BLaER1 treated with 17β-estradiol and CSF1 and Interleukin-3, amounts not matched to agents 10 nM and 100 nM (cell line): ENCODE results near the gene FCRL2.

Experiments used
- H3K27ac ChIP-seq, 11 experiments: shearing (Covaris generic); formaldehyde crosslinking; 2 replicates each; pipeline ENCODE4 v1.8.1; 2022
- H3K27me3 ChIP-seq, 11 experiments: shearing (Covaris generic); formaldehyde crosslinking; 2 replicates each; pipeline ENCODE4 v1.8.1; 2022
- H3K36me3 ChIP-seq, 11 experiments: shearing (Covaris generic); formaldehyde crosslinking; 2 replicates each; pipeline ENCODE4 v1.8.1; 2022
- H3K4me1 ChIP-seq, 10 experiments: shearing (Covaris generic); formaldehyde crosslinking; 2 replicates each; pipeline ENCODE4 v1.8.1; 2022
- H3K4me2 ChIP-seq, 11 experiments: shearing (Covaris generic); formaldehyde crosslinking; 2 replicates each; pipeline ENCODE4 v1.8.1; 2022
- H3K4me3 ChIP-seq, 10 experiments: shearing (Covaris generic); formaldehyde crosslinking; 2 replicates each; pipeline ENCODE4 v1.8.1; 2022
- H3K9ac ChIP-seq, 11 experiments: shearing (Covaris generic); formaldehyde crosslinking; 2 replicates each; pipeline ENCODE4 v1.8.1; 2022
- H3K9me3 ChIP-seq, 11 experiments: shearing (Covaris generic); formaldehyde crosslinking; replicated peaks in 1 of 11; 2 replicates each; pipeline ENCODE4 v1.8.1; 2022
- H4K20me1 ChIP-seq, 11 experiments: shearing (Covaris generic); formaldehyde crosslinking; 2 replicates each; pipeline ENCODE4 v1.8.1; 2022
- Cebpa-rat ChIP-seq, 11 experiments: shearing (Covaris generic); IDR thresholded peaks; 2 replicates each; pipeline ENCODE4 v1.8.1; 2022

Gene FCRL2

GRCh38 chr1:157732755-157733154 is 44.2 kb downstream of the FCRL2 start:
- Histone ChIP-seq H3K4me2 (peak overlapping the region in 2 of 11 experiments; percentile 80 to 81; a peak in 4 of 22 replicates), H3K4me1 (peaks cover 0 to 33% (median 2%) of the 10 kb centered on the region in 10 experiments; a peak in 8 of 20 replicates), H3K9me3 (peaks cover 0 to 18% (median 7%) of the 10 kb centered on the region in 11 experiments; a peak in 8 of 22 replicates), H3K27me3 (no peaks in the 10 kb centered on the region), H4K20me1 (no peaks in the 10 kb centered on the region), H3K27ac (no peak overlapping the region), H3K4me3 (no peak overlapping the region), H3K36me3 (no peaks in the 10 kb centered on the region), H3K9ac (no peak overlapping the region)
- TF ChIP-seq Cebpa-rat (IDR thresholded peaks at IDR 0.05): no peak

GRCh38 chr1:157725221-157725577 is 51.7 kb downstream of the FCRL2 start:
- H3K4me2 ChIP-seq: peak overlapping the region in 1 of 11 experiments; percentile 71; a peak in 2 of 22 replicates
- TF ChIP-seq Cebpa-rat (IDR thresholded peaks at IDR 0.05): no peak
- H3K4me1 ChIP-seq: peaks cover 0 to 28% (median 5%) of the 10 kb centered on the region in 10 experiments; a peak in 11 of 20 replicates
- no peak overlapping the region for H3K9ac ChIP-seq
- no peak overlapping the region for H3K27ac ChIP-seq
- H3K9me3 ChIP-seq: peaks cover 26 to 32% (median 28%) of the 10 kb centered on the region in 11 experiments
- no peaks in the 10 kb centered on the region for H4K20me1 ChIP-seq
- H3K36me3 ChIP-seq: peaks cover 0 to 8% (median 0%) of the 10 kb centered on the region in 11 experiments; a peak in 5 of 22 replicates
- no peaks in the 10 kb centered on the region for H3K27me3 ChIP-seq
- no peak overlapping the region for H3K4me3 ChIP-seq

GRCh38 chr1:157724537-157725220 is 52.3 kb downstream of the FCRL2 start:
- Histone ChIP-seq H3K9ac (no peak overlapping the region), H3K27me3 (no peaks in the 10 kb centered on the region), H3K4me3 (no peak overlapping the region), H4K20me1 (no peaks in the 10 kb centered on the region), H3K36me3 (peaks cover 0 to 8% (median 0%) of the 10 kb centered on the region in 11 experiments; a peak in 5 of 22 replicates), H3K4me2 (peak overlapping the region in 3 of 11 experiments; percentile 11 to 71 (median 61); a peak in 5 of 22 replicates), H3K4me1 (peaks cover 0 to 28% (median 5%) of the 10 kb centered on the region in 10 experiments; a peak in 11 of 20 replicates), H3K27ac (no peak overlapping the region; a peak in 1 of 22 replicates), H3K9me3 (peaks cover 26 to 32% (median 28%) of the 10 kb centered on the region in 11 experiments)
- TF ChIP-seq Cebpa-rat (IDR thresholded peaks at IDR 0.05): no peak

GRCh38 chr1:157723157-157723556 is 53.8 kb downstream of the FCRL2 start:
- Histone ChIP-seq H3K9me3 (peaks cover 26 to 32% (median 28%) of the 10 kb centered on the region in 11 experiments), H3K27ac (no peak overlapping the region), H3K4me1 (peaks cover 0 to 28% (median 5%) of the 10 kb centered on the region in 10 experiments; a peak in 11 of 20 replicates), H3K4me3 (no peak overlapping the region), H4K20me1 (no peaks in the 10 kb centered on the region), H3K4me2 (no peak overlapping the region), H3K9ac (no peak overlapping the region), H3K36me3 (peaks cover 0 to 8% (median 0%) of the 10 kb centered on the region in 11 experiments; a peak in 5 of 22 replicates), H3K27me3 (no peaks in the 10 kb centered on the region)
- no peak for TF ChIP-seq Cebpa-rat (IDR thresholded peaks at IDR 0.05)

GRCh38 chr1:157721985-157722384 is 54.9 kb downstream of the FCRL2 start:
- Histone ChIP-seq H3K36me3 (peaks cover 0 to 8% (median 0%) of the 10 kb centered on the region in 11 experiments; a peak in 5 of 22 replicates), H3K4me2 (no peak overlapping the region), H3K27ac (no peak overlapping the region), H3K4me3 (peak overlapping the region in 1 of 10 experiments; percentile 22; a peak in 1 of 20 replicates), H3K27me3 (no peaks in the 10 kb centered on the region), H3K9ac (no peak overlapping the region), H4K20me1 (no peaks in the 10 kb centered on the region), H3K9me3 (peaks cover 26 to 32% (median 28%) of the 10 kb centered on the region in 11 experiments), H3K4me1 (peaks cover 0 to 27% (median 5%) of the 10 kb centered on the region in 10 experiments; a peak in 11 of 20 replicates)
- TF ChIP-seq Cebpa-rat (IDR thresholded peaks at IDR 0.05): no peak

GRCh38 chr1:157715736-157716135 is 61.2 kb downstream of the FCRL2 start:
- no peaks in the 10 kb centered on the region for H4K20me1 ChIP-seq
- H3K27ac ChIP-seq: no peak overlapping the region
- H3K9ac ChIP-seq: no peak overlapping the region
- no peak overlapping the region for H3K4me2 ChIP-seq
- no peaks in the 10 kb centered on the region for H3K36me3 ChIP-seq
- no peak overlapping the region for H3K4me3 ChIP-seq
- H3K27me3 ChIP-seq: no peaks in the 10 kb centered on the region
- H3K9me3 ChIP-seq: peaks cover under 1 to 3% (median 2%) of the 10 kb centered on the region in 11 experiments; a peak in 21 of 22 replicates
- H3K4me1 ChIP-seq: no peaks in the 10 kb centered on the region
- no peak for TF ChIP-seq Cebpa-rat (IDR thresholded peaks at IDR 0.05)

- no peak overlapping the region for H3K4me2 ChIP-seq
- TF ChIP-seq Cebpa-rat (IDR thresholded peaks at IDR 0.05): no peak
- H3K9me3 ChIP-seq: 0 out of 22 replicates have a peak, but pooled peaks cover 0 to 4% (median 0%) of the 10 kb centered on the region in 11 experiments
- H3K36me3 ChIP-seq: no peaks in the 10 kb centered on the region
- no peaks in the 10 kb centered on the region for H3K27me3 ChIP-seq
- H4K20me1 ChIP-seq: no peaks in the 10 kb centered on the region
- H3K27ac ChIP-seq: no peak overlapping the region
- no peak overlapping the region for H3K4me3 ChIP-seq
- H3K4me1 ChIP-seq: no peaks in the 10 kb centered on the region
- H3K9ac ChIP-seq: no peak overlapping the region
These were observed 65.1 kb downstream of the FCRL2 start for GRCh38 chr1:157711802-157712201.

GRCh38 chr1:157704878-157705277 is 72.1 kb downstream of the FCRL2 start:
- Histone ChIP-seq H3K4me2 (no peak overlapping the region), H3K36me3 (no peaks in the 10 kb centered on the region), H3K27me3 (peaks cover 0 to 15% (median 0%) of the 10 kb centered on the region in 11 experiments; a peak in 1 of 22 replicates), H4K20me1 (no peaks in the 10 kb centered on the region), H3K27ac (no peak overlapping the region), H3K9ac (no peak overlapping the region), H3K9me3 (0 out of 22 replicates have a peak, but pooled peaks cover 0 to 4% (median 0%) of the 10 kb centered on the region in 11 experiments), H3K4me3 (no peak overlapping the region), H3K4me1 (no peaks in the 10 kb centered on the region)
- TF ChIP-seq Cebpa-rat (IDR thresholded peaks at IDR 0.05): no peak

- Histone ChIP-seq H3K4me1 (no peaks in the 10 kb centered on the region), H3K9me3 (0 out of 22 replicates have a peak, but pooled peaks cover 0 to 2% (median 0%) of the 10 kb centered on the region in 11 experiments), H3K9ac (no peak overlapping the region), H3K27me3 (peaks cover 0 to 20% (median 0%) of the 10 kb centered on the region in 11 experiments; a peak in 3 of 22 replicates), H3K4me2 (no peak overlapping the region), H3K4me3 (no peak overlapping the region), H3K36me3 (no peaks in the 10 kb centered on the region), H3K27ac (no peak overlapping the region), H4K20me1 (no peaks in the 10 kb centered on the region)
- TF ChIP-seq Cebpa-rat (IDR thresholded peaks at IDR 0.05): no peak
These were observed 73.0 kb downstream of the FCRL2 start for GRCh38 chr1:157703981-157704380.
